ENCODE results near the gene DCDC2.
"Not testable (repeated sequence)": the region's sequence is repeated elsewhere in the genome, so short reads cannot be mapped to it uniquely, and the experiment has no call there.

DCDC2 gene

GRCh38 chr6:24225838-24226237 lies 132.0 kb downstream of the DCDC2 start:
- no peak for DNase-seq (ENCODE audit: low read depth in 2 of 2)

- DNase-seq (ENCODE audit: low read depth in 2 of 2), result no peak
Observed at GRCh38 chr6:24223115-24223919, 134.5 kb downstream of the DCDC2 start.

DNA sequence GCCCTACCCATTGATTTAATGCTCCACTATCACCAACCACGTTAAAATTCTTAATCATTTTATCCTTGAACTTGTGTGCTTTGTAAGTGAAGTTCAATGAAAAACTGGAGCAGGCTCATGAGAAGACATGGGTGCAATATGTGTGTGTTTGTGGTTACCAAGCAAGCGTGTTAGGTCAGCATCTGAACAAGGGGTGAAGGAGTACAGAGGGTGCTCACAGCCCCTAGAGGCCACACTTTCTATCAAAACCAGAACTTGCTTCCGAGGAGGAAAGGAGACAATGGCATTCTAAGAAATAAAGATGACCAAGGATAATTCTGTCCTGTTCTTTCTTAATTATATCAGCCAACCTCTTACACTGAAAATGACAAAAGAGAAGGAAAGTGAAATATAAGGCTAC lies 138.2 kb downstream of the DCDC2 start:
- DNase-seq (ENCODE audit: low read depth in 2 of 2), result no peak

DNA sequence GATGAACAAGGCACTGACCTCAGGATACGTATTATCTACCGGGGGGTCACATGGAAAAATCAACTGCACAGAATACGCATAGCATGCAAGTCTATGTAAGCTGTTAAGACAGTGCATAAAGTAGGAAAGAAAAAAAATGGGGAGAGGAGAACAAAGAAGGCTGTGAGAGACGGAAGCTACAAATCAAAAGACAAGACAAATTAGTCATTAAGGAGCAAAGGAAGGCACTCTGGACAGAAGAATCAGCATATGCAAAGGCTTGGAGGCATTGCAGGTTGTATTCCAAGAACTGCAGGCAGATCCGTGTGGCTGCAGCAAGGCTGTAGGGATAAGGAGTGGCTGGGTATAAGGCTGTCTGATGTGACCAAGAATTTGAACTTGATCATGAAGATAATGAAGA lies 142.9 kb downstream of the DCDC2 start:
- DNase-seq (ENCODE audit: low read depth in 2 of 2), result no peak

DNA sequence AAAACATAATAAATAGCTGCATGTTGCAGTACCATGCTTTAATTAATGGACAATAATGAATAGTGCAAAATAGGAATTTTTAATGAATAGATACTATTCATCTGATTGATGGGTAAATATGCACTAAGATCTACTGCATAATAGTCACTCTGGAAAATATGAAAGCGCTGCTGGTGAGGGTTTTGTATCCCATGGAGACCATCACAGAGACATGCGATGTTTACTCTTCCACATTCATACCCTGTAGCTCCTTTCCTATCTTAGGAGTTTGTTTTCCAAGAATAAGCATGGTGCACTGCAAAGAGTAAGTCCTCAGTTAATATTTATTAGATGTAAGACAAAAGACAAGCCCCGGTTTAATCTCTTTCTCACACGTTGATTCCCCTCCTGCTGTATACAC lies 150.4 kb downstream of the DCDC2 start:
- DNase-seq (ENCODE audit: low read depth in 2 of 2), result no peak

DNA sequence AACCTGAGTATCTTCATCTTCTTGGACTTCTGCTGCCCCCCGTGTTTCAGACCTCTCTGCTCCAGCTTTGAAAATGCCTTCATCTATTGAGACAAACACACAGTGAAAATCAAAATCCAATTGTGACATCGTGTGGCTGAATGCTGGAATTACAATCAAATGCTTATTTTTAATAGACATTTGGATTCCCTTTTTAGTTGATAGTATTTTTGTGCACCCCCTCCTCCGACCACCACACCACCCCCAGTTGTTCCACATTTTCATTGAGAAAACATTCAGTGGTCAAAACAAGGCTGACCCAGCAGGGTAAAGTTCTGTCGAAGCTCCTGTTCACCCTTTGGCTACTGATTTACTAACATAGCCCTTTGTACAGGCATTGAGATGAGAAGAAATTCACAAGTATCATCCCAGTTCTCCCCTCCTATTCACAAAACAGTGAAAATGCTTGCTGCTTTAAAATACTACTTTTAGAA lies 152.8 kb downstream of the DCDC2 start:
- DNase-seq (ENCODE audit: low read depth in 2 of 2), result no peak

- DNase-seq (ENCODE audit: low read depth in 2 of 2), result not testable (repeated sequence)
Observed at GRCh38 chr6:24204113-24204512, 153.7 kb downstream of the DCDC2 start.

GRCh38 chr6:24197892-24198291 lies 160.0 kb downstream of the DCDC2 start:
- DNase-seq (ENCODE audit: low read depth in 2 of 2), result no peak

- no peak for DNase-seq (ENCODE audit: low read depth in 2 of 2)
Observed at GRCh38 chr6:24195836-24196597, 161.8 kb downstream of the DCDC2 start.

GRCh38 chr6:24194978-24195700 lies 162.7 kb downstream of the DCDC2 start:
- DNase-seq (ENCODE audit: low read depth in 2 of 2), result no peak

- no peak for DNase-seq (ENCODE audit: low read depth in 2 of 2)
Observed at GRCh38 chr6:24193364-24193763, 164.5 kb downstream of the DCDC2 start.

GRCh38 chr6:24191346-24191745 lies 166.5 kb downstream of the DCDC2 start:
- no peak for DNase-seq (ENCODE audit: low read depth in 2 of 2)

GRCh38 chr6:24188578-24189080 lies 169.2 kb downstream of the DCDC2 start:
- no peak for DNase-seq (ENCODE audit: low read depth in 2 of 2)

DNA sequence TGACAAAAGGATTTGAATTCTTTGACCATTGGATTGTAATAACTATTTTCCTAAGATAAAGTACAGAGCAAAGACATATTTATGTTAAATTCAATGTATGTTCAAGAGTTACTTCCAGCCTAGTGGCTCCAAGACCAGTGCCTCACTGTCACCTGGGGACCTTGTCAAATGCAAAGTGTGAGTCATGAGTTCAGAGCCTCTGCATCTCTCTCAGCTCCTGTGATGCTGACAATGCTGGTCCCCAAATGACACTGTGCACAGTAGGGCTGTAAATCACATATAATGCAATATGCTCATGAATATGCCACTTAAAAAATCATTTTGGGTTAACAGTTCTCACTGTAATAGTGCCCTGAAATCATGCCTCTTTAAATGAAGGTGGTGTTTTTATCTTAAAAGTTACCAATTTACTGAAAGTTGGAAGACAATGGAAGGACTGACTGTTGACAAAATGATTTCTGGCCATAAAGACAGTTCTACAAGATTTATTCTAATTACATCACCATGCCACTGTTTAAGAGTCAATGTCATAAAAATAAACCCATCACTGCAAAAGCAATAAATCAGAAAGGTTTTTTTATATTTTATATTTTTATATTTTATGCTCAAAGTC lies 169.8 kb downstream of the DCDC2 start:
- DNase-seq (ENCODE audit: low read depth in 2 of 2), result no peak

GRCh38 chr6:24186349-24186748 lies 171.5 kb downstream of the DCDC2 start:
- no peak for DNase-seq (ENCODE audit: low read depth in 2 of 2)

GRCh38 chr6:24183584-24183983 lies 174.3 kb downstream of the DCDC2 start:
- DNase-seq (ENCODE audit: low read depth in 2 of 2), result no peak

DNA sequence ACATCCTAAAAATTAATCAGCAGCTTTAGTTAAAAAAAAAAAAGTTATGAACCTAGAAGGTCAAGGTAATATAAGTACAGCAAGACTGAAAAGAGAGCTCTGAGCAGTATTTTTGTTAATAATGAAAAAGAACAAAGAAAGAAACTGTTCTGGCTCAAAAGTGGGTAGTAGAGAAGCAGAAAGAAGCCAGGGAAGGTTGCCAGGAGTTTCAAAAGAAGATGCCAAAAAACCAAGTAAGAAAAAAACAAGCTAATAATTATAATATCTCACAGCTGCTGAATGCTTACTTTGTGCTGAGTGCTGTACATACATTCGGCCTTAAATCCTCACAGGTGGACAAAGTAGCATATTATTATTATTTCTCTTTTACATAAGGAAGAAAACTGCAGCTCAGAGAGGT lies 200.0 kb downstream of the DCDC2 start:
- DNase-seq (ENCODE audit: low read depth in 2 of 2), result no peak

GRCh38 chr6:24154121-24154520 lies 203.7 kb downstream of the DCDC2 start:
- DNase-seq (ENCODE audit: low read depth in 2 of 2), result no peak

DNA sequence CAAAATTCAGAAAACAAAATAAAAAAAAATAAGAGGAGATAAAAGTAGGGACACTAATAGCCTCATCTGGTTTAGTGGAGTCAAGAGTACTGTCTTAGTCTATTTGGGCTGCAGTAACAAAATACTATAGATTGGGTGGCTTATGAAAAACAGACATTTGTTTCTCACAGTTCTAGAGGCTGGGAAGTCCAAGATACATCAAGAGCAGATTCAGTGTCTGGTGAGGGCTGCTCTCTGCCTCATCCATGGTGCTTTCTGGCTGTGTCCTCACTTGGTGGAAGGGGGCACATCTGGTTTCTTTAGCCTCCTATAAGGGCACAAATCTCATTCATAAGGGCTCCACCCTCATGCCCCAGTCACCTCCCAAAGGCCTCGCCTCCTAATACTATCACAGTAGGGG lies 205.8 kb downstream of the DCDC2 start:
- DNase-seq (ENCODE audit: low read depth in 2 of 2), result no peak

- no peak for DNase-seq (ENCODE audit: low read depth in 2 of 2)
Observed at GRCh38 chr6:24149836-24150235, 208.0 kb downstream of the DCDC2 start.

DNA sequence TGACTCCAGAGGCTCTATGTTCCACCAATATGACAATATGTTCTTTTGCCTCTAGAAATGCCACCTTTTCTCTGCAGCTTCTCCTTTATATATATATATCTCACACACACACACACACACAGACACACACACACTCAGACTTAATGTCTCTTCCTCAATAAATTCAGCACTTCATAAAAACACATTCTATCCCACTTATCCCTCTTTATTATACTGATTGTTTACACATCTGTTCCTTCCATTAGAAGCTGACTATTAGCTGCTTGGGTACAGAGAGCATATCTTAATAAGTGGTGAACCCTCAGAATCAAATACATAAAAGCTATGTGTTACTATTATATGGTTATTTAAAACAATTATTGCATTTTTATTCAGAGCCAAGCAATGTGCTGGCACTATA lies 208.6 kb downstream of the DCDC2 start:
- DNase-seq (ENCODE audit: low read depth in 2 of 2), result no peak

DNA sequence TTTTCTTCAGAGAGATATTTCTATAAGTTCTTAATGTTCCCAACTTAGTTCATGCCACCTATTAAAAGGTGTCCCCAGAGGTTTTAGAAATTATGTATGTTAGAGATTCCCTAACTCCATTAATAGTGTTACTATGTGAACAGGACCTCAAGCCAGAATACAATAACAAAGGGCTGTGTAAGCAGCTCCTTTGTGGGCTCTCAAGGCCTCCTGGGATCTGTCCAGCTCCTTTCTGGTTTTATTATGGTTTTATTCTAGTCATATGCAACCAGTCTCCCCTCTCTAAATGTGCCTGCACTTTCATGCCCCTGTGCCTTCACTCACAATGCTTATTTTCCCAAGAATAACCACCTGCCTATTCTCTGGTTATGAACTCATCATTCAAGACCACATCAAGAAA lies 209.2 kb downstream of the DCDC2 start:
- DNase-seq (ENCODE audit: low read depth in 2 of 2), result no peak
